GM19043 (cell line): ENCODE measurements around the gene KRTAP5-4.
"Not testable (repeated sequence)": the region's sequence is repeated elsewhere in the genome, so short reads cannot be mapped to it uniquely, and the experiment has no call there.

ENCODE experiments used
- ATAC-seq: cut with Tn5 transposase; IDR thresholded peaks from one replicate; pipeline ENCODE4 v1.9.1; 2021; ENCODE audit warnings: low read depth; ENCODE audit not compliant: unreplicated experiment

KRTAP5-4 gene

GRCh38 chr11:1604711-1605110, 17.2 kb downstream of the KRTAP5-4 start:
- no peak for ATAC-seq

GRCh38 chr11:1604181-1604580, 17.8 kb downstream of the KRTAP5-4 start:
- ATAC-seq: no peak

- ATAC-seq: no peak
Measured at GRCh38 chr11:1603629-1604028, 18.3 kb downstream of the KRTAP5-4 start.

GRCh38 chr11:1601663-1602062, 20.3 kb downstream of the KRTAP5-4 start:
- ATAC-seq: not testable (repeated sequence)

GRCh38 chr11:1600626-1601025, 21.3 kb downstream of the KRTAP5-4 start:
- no peak for ATAC-seq

GRCh38 chr11:1598816-1599215, 23.1 kb downstream of the KRTAP5-4 start:
- ATAC-seq: no peak

GRCh38 chr11:1598406-1598805, 23.5 kb downstream of the KRTAP5-4 start:
- ATAC-seq: not testable (repeated sequence)

- ATAC-seq: no peak
Measured at GRCh38 chr11:1597994-1598380, 24.0 kb downstream of the KRTAP5-4 start, which contains the start of gene KRTAP5-2. TSS of gene KRTAP5-2 (minus strand) at chr11:1598294. CDS start at chr11:1598250, 44 bp downstream.

GRCh38 chr11:1597331-1597993, 24.5 kb downstream of the KRTAP5-4 start:
- ATAC-seq: no peak

- ATAC-seq: not testable (repeated sequence)
Measured at GRCh38 chr11:1596576-1597121, 25.3 kb downstream of the KRTAP5-4 start.

GRCh38 chr11:1595994-1596575, 25.9 kb downstream of the KRTAP5-4 start:
- ATAC-seq: not testable (repeated sequence)

GRCh38 chr11:1592628-1593027, 29.3 kb downstream of the KRTAP5-4 start:
- no peak for ATAC-seq

GRCh38 chr11:1589996-1590395, 31.9 kb downstream of the KRTAP5-4 start:
- ATAC-seq: no peak

GRCh38 chr11:1589191-1589963, 32.6 kb downstream of the KRTAP5-4 start:
- not testable (repeated sequence) for ATAC-seq

- no peak for ATAC-seq
Measured at GRCh38 chr11:1586699-1587098, 35.2 kb downstream of the KRTAP5-4 start.

GRCh38 chr11:1584661-1585370, 37.1 kb downstream of the KRTAP5-4 start, which contains the start of gene KRTAP5-1:
TSS of gene KRTAP5-1 (minus strand) at chr11:1585283. CDS start at chr11:1585249, 34 bp downstream.
- not testable (repeated sequence) for ATAC-seq

- not testable (repeated sequence) for ATAC-seq
Measured at GRCh38 chr11:1582909-1583308, 39.0 kb downstream of the KRTAP5-4 start.

GRCh38 chr11:1581976-1582375, 40.0 kb downstream of the KRTAP5-4 start:
- ATAC-seq: no peak

- no peak for ATAC-seq
Measured at GRCh38 chr11:1576825-1577224, 45.1 kb downstream of the KRTAP5-4 start.

- ATAC-seq: not testable (repeated sequence)
Measured at GRCh38 chr11:1575756-1576155, 46.2 kb downstream of the KRTAP5-4 start.

GRCh38 chr11:1574933-1575242, 47.0 kb downstream of the KRTAP5-4 start:
- ATAC-seq: no peak
